WTC11 (cell line): ENCODE measurements around the gene HIBADH.

Experiments
- ATF6 ChIP-seq: sonication (generic); formaldehyde crosslinking; IDR thresholded peaks from 2 replicates; pipeline ENCODE4 v1.8.1; 2023; ENCODE audit warnings: mild to moderate bottlenecking, missing genetic modification reagents
- CREB1 ChIP-seq: sonication (generic); formaldehyde crosslinking; IDR thresholded peaks from 2 replicates; pipeline ENCODE4 v1.8.0; 2023; ENCODE audit warnings: mild to moderate bottlenecking, missing genetic modification reagents
- E2F4 ChIP-seq: sonication (generic); formaldehyde crosslinking; IDR thresholded peaks from 2 replicates; pipeline ENCODE4 v1.8.1; 2022; ENCODE audit warnings: low read depth, mild to moderate bottlenecking, moderate library complexity, missing genetic modification reagents, borderline replicate concordance
- E2F5 ChIP-seq: sonication (generic); formaldehyde crosslinking; IDR thresholded peaks from 2 replicates; pipeline ENCODE4 v1.8.1; 2022; ENCODE audit warnings: mild to moderate bottlenecking, moderate library complexity, missing genetic modification reagents
- FOXP1 ChIP-seq: sonication (generic); formaldehyde crosslinking; IDR thresholded peaks from 2 replicates; pipeline ENCODE4 v1.8.0; 2022; ENCODE audit warnings: missing genetic modification reagents, mild to moderate bottlenecking, moderate library complexity, borderline replicate concordance
- JUN ChIP-seq: sonication (generic); formaldehyde crosslinking; IDR thresholded peaks from 2 replicates; pipeline ENCODE4 v1.8.0; 2023; ENCODE audit warnings: mild to moderate bottlenecking, missing genetic modification reagents
- PRDM15 ChIP-seq: sonication (generic); formaldehyde crosslinking; IDR thresholded peaks from 2 replicates; pipeline ENCODE4 v1.8.0; 2022; ENCODE audit warnings: missing genetic modification reagents
- TF ChIP-seq, protein P1 (sequence below): sonication (generic); formaldehyde crosslinking; IDR thresholded peaks from 2 replicates; pipeline ENCODE4 v1.8.0; 2022; ENCODE audit warnings: mild to moderate bottlenecking, missing genetic modification reagents
- TF ChIP-seq, protein P2 (sequence below): fragments of 200-600 bp; IDR thresholded peaks from 2 replicates; pipeline ENCODE4 v1.8.0; 2022; ENCODE audit warnings: antibody characterized with exemption

- TF ChIP-seq, protein P1, sequence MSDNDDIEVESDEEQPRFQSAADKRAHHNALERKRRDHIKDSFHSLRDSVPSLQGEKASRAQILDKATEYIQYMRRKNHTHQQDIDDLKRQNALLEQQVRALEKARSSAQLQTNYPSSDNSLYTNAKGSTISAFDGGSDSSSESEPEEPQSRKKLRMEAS (CRISPR knock-in tag) = no peak
- TF ChIP-seq, protein P2, sequence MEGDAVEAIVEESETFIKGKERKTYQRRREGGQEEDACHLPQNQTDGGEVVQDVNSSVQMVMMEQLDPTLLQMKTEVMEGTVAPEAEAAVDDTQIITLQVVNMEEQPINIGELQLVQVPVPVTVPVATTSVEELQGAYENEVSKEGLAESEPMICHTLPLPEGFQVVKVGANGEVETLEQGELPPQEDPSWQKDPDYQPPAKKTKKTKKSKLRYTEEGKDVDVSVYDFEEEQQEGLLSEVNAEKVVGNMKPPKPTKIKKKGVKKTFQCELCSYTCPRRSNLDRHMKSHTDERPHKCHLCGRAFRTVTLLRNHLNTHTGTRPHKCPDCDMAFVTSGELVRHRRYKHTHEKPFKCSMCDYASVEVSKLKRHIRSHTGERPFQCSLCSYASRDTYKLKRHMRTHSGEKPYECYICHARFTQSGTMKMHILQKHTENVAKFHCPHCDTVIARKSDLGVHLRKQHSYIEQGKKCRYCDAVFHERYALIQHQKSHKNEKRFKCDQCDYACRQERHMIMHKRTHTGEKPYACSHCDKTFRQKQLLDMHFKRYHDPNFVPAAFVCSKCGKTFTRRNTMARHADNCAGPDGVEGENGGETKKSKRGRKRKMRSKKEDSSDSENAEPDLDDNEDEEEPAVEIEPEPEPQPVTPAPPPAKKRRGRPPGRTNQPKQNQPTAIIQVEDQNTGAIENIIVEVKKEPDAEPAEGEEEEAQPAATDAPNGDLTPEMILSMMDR = no peak
- no peak for TF ChIP-seq E2F4 (CRISPR knock-in tag)
- TF ChIP-seq PRDM15 (CRISPR knock-in tag) = no peak
- no peak for TF ChIP-seq E2F5
- TF ChIP-seq ATF6 (CRISPR knock-in tag) = no peak
- TF ChIP-seq JUN (CRISPR knock-in tag) = no peak
- no peak for TF ChIP-seq CREB1 (CRISPR knock-in tag)
- TF ChIP-seq FOXP1 (CRISPR knock-in tag) = no peak
These were observed 67.7 kb downstream of the HIBADH start for GRCh38 chr7:27595009-27595408.
